ENCODE results near the gene CYTIP.

- TF ChIP-seq POLR2AphosphoS5 (IDR thresholded peaks at IDR 0.05; ENCODE audit: low read depth, low read length), result no peak
- TF ChIP-seq POLR2A (IDR thresholded peaks at IDR 0.05; ENCODE audit: low read depth, low read length), result no peak; the same call in 1 of the 2 replicates
These were observed 22.5 kb downstream of the CYTIP start for GRCh38 chr2:157421331-157421944.
